Measurements from ENCODE around the gene TNN.

Gene TNN

GRCh38 chr1:175148068-175148467, 80.4 kb downstream of the TNN start:
- ATAC-seq: no peak

- no peak for ATAC-seq
These were observed 83.1 kb downstream of the TNN start for GRCh38 chr1:175150596-175151319.

GRCh38 chr1:175152006-175152652, 84.5 kb downstream of the TNN start:
- ATAC-seq: peak; percentile 52 to 53

- peak; percentile 59 to 62 for ATAC-seq
These were observed 87.2 kb downstream of the TNN start for GRCh38 chr1:175154629-175155472.

- no peak for ATAC-seq
These were observed 87.8 kb downstream of the TNN start for GRCh38 chr1:175155473-175155856.

- no peak for ATAC-seq
These were observed 88.3 kb downstream of the TNN start for GRCh38 chr1:175155936-175156335.

- ATAC-seq: no peak
These were observed 89.6 kb downstream of the TNN start for GRCh38 chr1:175157200-175157599.

- ATAC-seq: no peak
These were observed 90.5 kb downstream of the TNN start for GRCh38 chr1:175158170-175158591.

- ATAC-seq: no peak
These were observed 95.3 kb downstream of the TNN start for GRCh38 chr1:175162955-175163354.

GRCh38 chr1:175163702-175164101, 96.1 kb downstream of the TNN start:
- no peak for ATAC-seq

- ATAC-seq: no peak
These were observed 97.1 kb downstream of the TNN start for GRCh38 chr1:175164751-175165150.

GRCh38 chr1:175166746-175167145, 99.1 kb downstream of the TNN start:
- ATAC-seq: no peak

- no peak for ATAC-seq
These were observed 100.2 kb downstream of the TNN start for GRCh38 chr1:175167861-175168260.

GRCh38 chr1:175168782-175169181, 101.1 kb downstream of the TNN start:
- no peak for ATAC-seq

- ATAC-seq: peak; percentile 48 to 53
These were observed 101.8 kb downstream of the TNN start for GRCh38 chr1:175169286-175170018.

GRCh38 chr1:175171036-175171913, 103.6 kb downstream of the TNN start:
- no peak for ATAC-seq

- ATAC-seq: no peak
These were observed 104.9 kb downstream of the TNN start for GRCh38 chr1:175172503-175172902.

GRCh38 chr1:175173531-175173930, 105.9 kb downstream of the TNN start:
- no peak for ATAC-seq

- peak; percentile 61 to 65 for ATAC-seq
These were observed 106.9 kb downstream of the TNN start for GRCh38 chr1:175174309-175175102.

GRCh38 chr1:175176246-175176645, 108.6 kb downstream of the TNN start:
- no peak for ATAC-seq

GRCh38 chr1:175178056-175178455, 110.4 kb downstream of the TNN start:
- ATAC-seq: no peak
